Kidney epithelial cell (primary cell): Measurements from ENCODE around the gene RSPH3. TPM values are rescaled to one million over a fixed set of nuclear protein-coding genes. Genes with fewer than 3 reads are reported as not detected.

Source experiments
- DNase-seq: peaks from one replicate; pipeline ENCODE4 v3.0.0-alpha.2; 2010; ENCODE audit warnings: low read depth
- H3K27me3 ChIP-seq: 2 replicates; pipeline ENCODE4 v1.6.0; 2011; ENCODE audit warnings: low read length; ENCODE audit not compliant: control insufficient read depth, insufficient read depth
- H3K36me3 ChIP-seq: 2 replicates; pipeline ENCODE4 v1.5.1; 2011; ENCODE audit warnings: low read length; ENCODE audit not compliant: control insufficient read depth, insufficient read depth
- H3K4me3 ChIP-seq: 2 replicates; pipeline ENCODE4 v1.5.1; 2011; ENCODE audit warnings: low read depth, mild to moderate bottlenecking, control low read depth, low read length
- total RNA-seq: library from RNA; depleted of rRNA; stranded (reverse); fragments of >200 nt; gene quantifications from 2 replicates; pipeline ENCODE4 v1.2.3, GENCODE V29; 2015
- TF ChIP-seq, protein P1 (sequence below): IDR thresholded peaks from 2 replicates; pipeline ENCODE4 v1.5.1; 2011; ENCODE audit warnings: mild to moderate bottlenecking, moderate library complexity, low read length, control low read depth, inconsistent platforms; ENCODE audit not compliant: insufficient read depth, poor library complexity, severe bottlenecking

RSPH3 gene, protein sequence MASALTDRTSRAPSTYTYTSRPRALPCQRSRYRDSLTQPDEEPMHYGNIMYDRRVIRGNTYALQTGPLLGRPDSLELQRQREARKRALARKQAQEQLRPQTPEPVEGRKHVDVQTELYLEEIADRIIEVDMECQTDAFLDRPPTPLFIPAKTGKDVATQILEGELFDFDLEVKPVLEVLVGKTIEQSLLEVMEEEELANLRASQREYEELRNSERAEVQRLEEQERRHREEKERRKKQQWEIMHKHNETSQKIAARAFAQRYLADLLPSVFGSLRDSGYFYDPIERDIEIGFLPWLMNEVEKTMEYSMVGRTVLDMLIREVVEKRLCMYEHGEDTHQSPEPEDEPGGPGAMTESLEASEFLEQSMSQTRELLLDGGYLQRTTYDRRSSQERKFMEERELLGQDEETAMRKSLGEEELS
- 7.1 and 8.3 TPM in 2 replicates for total RNA-seq

GRCh38 chr6:158999666-159000403 is at the start of gene RSPH3:
Gene RSPH3 (minus strand): TSS chr6:159000202. CDS start chr6:158999550, 652 bp downstream.
- peak; percentile 80 for DNase-seq
- no peaks in the 10 kb centered on the region for H3K36me3 ChIP-seq
- peak within 1 kb of the TSS; percentile 80 for H3K4me3 ChIP-seq
- TF ChIP-seq, protein P1, sequence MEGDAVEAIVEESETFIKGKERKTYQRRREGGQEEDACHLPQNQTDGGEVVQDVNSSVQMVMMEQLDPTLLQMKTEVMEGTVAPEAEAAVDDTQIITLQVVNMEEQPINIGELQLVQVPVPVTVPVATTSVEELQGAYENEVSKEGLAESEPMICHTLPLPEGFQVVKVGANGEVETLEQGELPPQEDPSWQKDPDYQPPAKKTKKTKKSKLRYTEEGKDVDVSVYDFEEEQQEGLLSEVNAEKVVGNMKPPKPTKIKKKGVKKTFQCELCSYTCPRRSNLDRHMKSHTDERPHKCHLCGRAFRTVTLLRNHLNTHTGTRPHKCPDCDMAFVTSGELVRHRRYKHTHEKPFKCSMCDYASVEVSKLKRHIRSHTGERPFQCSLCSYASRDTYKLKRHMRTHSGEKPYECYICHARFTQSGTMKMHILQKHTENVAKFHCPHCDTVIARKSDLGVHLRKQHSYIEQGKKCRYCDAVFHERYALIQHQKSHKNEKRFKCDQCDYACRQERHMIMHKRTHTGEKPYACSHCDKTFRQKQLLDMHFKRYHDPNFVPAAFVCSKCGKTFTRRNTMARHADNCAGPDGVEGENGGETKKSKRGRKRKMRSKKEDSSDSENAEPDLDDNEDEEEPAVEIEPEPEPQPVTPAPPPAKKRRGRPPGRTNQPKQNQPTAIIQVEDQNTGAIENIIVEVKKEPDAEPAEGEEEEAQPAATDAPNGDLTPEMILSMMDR = peak; percentile 32
- no peaks in the 10 kb centered on the region for H3K27me3 ChIP-seq

DNA sequence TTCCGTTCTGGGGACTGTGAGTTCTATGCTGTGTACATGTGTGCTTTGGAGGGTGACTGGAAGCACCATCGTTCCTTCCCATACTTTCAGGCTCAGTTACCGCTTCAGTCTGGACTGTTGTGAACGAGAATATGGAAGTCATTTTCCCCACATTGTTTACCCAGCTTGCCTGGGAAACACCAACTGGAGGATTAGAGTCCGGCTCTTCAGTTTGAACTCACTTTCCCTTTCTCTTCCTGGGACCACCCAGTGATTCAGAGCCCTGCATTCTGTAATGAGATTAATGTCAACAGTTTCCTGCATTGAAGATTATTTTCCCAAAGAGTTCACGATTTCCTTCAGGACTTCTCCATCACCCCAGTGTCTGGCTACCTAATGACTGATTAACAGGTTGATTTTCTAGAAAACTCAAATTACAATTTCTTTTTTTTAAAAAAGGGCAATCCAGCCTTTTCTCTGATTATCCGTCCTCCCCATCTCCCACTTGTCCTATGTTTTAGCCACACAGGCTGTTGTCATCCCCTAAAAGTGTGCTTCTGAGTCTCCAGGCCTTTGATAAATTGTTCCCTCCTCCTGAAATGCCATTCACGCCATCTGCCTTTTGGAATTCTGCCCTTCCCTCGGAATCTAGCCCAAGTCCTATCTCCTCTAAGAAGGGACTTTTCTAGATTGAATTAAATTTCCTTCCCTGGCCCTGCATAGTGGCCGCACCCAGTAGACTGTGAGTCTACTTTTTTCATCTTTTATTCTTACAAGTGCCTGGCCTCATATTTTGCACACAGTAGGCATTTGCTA is 48.1 kb upstream of the RSPH3 start:
- H3K4me3 ChIP-seq = no peak overlapping the region
- H3K27me3 ChIP-seq = peaks cover 3% of the 10 kb centered on the region
- TF ChIP-seq, protein P1 = no peak
- no peak for DNase-seq
- no peaks in the 10 kb centered on the region for H3K36me3 ChIP-seq

GRCh38 chr6:159045801-159046200 is 45.8 kb upstream of the RSPH3 start:
- Histone ChIP-seq H3K27me3 (peaks cover 3% of the 10 kb centered on the region), H3K4me3 (no peak overlapping the region), H3K36me3 (no peaks in the 10 kb centered on the region)
- no peak for DNase-seq
- TF ChIP-seq, protein P1 = no peak

DNA sequence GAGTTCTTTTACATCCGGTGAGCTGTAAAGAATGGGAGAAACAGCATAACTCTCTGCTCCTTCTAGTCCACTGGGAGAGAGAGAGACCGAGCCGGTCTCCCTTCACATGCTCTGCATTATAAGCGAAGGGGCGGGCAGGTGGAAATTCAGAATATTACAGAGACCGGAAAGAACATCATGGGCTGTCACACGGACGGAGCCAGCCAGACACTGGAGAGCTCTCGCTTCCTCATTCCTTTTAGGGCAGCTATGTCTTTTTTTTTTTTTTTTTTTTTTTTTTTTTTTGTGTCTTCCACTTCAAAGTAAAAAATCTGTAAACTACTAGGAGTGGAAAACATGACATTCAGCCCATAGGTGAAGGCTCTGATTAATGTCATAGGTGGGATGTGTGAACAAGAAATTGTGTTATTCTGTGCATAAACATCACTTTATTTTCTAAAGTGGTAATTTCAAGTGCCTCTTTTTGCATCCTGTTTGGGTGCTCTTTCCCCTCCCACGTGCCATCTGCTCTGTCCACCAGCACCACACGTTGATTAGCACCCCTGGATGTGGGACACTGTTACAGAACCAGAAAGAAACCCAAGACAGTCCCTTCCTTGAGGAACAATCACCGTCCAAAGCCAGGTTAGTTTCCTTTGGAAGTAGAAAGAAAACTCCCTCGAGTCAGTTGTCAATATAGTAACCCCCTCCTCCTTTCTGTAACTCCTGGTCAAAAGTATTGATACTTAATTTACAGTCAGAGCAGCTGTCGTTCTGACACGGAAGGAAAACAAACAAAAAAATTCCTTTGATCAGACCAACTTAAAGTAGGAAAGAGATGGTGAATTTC is 45.1 kb upstream of the RSPH3 start, which contains the start of gene TAGAP:
TSS of gene TAGAP (minus strand) at position 93 of the 829 bp plus-strand sequence. CDS start 845 bp downstream, outside the sequence.
- no peak for DNase-seq
- Histone ChIP-seq H3K27me3 (peaks cover 3% of the 10 kb centered on the region), H3K4me3 (no peak within 1 kb of the TSS), H3K36me3 (no peaks in the 10 kb centered on the region)
- TF ChIP-seq, protein P1 = no peak

GRCh38 chr6:159043947-159044346 is 43.9 kb upstream of the RSPH3 start:
- H3K4me3 ChIP-seq = no peak overlapping the region
- TF ChIP-seq, protein P1 = no peak
- H3K27me3 ChIP-seq = peaks cover 3% of the 10 kb centered on the region
- no peaks in the 10 kb centered on the region for H3K36me3 ChIP-seq
- no peak for DNase-seq
